IMR-90 (cell line): ENCODE data around the gene SYCN. TPM values are rescaled to one million over a fixed set of nuclear protein-coding genes. Genes with fewer than 3 reads are reported as not detected.

Source experiments
- ATAC-seq: fragments of 200-7000 bp; cut with Tn5 transposase; 2 replicates; pipeline ENCODE4 v1.9.1; 2020; ENCODE audit warnings: low read depth, mild to moderate bottlenecking, moderate library complexity
- BruUV-seq: library from RNA; stranded (reverse); fragments of 400-500 nt; replicated peaks from 2 replicates; lab custom pipeline; 2021; lab: Mats Ljungman, UMichigan
- CTCF ChIA-PET: fragments of 300-600 bp; formaldehyde crosslinking; extraction: SDS; loops from one replicate; lab custom pipeline; 2021; ENCODE audit warnings: antibody characterized with exemption; lab: Yijun Ruan, JAX
- POLR2A ChIA-PET: fragments of 300-600 bp; sonication (Branson Sonifier 250); formaldehyde crosslinking; loops from one replicate; lab custom pipeline; 2022; ENCODE audit warnings: antibody characterized with exemption; ENCODE audit not compliant: unreplicated experiment; lab: Charles Lee
- DNase-seq: peaks from one replicate; pipeline ENCODE4 v3.0.0; 2013
- H2AFZ ChIP-seq: replicated peaks from 2 replicates; pipeline ENCODE3; 2013; ENCODE audit warnings: low read length, mild to moderate bottlenecking; ENCODE audit not compliant: poor library complexity
- H2AK5ac ChIP-seq: 2 replicates; pipeline ENCODE4 v1.6.1; 2013; ENCODE audit warnings: low read depth, low read length, inconsistent platforms
- H2AK9ac ChIP-seq: replicated peaks from 2 replicates; pipeline ENCODE3; 2013; ENCODE audit warnings: mild to moderate bottlenecking, low read depth, low read length, moderate library complexity; ENCODE audit not compliant: poor library complexity
- H2BK120ac ChIP-seq: 2 replicates; pipeline ENCODE4 v1.6.1; 2013; ENCODE audit warnings: low read depth, low read length, inconsistent platforms
- H2BK15ac ChIP-seq: 3 replicates; pipeline ENCODE4 v1.6.1; 2013; ENCODE audit warnings: low read depth, low read length, inconsistent platforms
- H2BK20ac ChIP-seq: 2 replicates; pipeline ENCODE4 v1.6.1; 2013; ENCODE audit warnings: low read depth, mild to moderate bottlenecking, inconsistent platforms, low read length, moderate library complexity
- H2BK5ac ChIP-seq: 2 replicates; pipeline ENCODE4 v1.6.1; 2013; ENCODE audit warnings: mild to moderate bottlenecking, low read depth, low read length, inconsistent platforms; ENCODE audit not compliant: poor library complexity, severe bottlenecking
- H3K14ac ChIP-seq: replicated peaks from 2 replicates; pipeline ENCODE4 v1.6.1; 2013; ENCODE audit warnings: low read depth, low read length, inconsistent platforms
- H3K18ac ChIP-seq: 2 replicates; pipeline ENCODE4 v1.6.1; 2013; ENCODE audit warnings: low read depth, low read length, control low read depth
- H3K23ac ChIP-seq: 2 replicates; pipeline ENCODE4 v1.6.1; 2013; ENCODE audit warnings: low read depth, low read length, inconsistent platforms
- H3K27ac ChIP-seq: 2 replicates; pipeline ENCODE4 v1.5.1; 2013; ENCODE audit warnings: mild to moderate bottlenecking, control low read depth, low read length; ENCODE audit not compliant: insufficient read depth
- H3K27me3 ChIP-seq: 2 replicates; pipeline ENCODE4 v1.6.1; 2013; ENCODE audit warnings: low read length; ENCODE audit not compliant: control insufficient read depth, insufficient read depth
- H3K36me3 ChIP-seq: 2 replicates; pipeline ENCODE4 v1.6.1; 2013; ENCODE audit warnings: low read length, mixed read lengths; ENCODE audit not compliant: control insufficient read depth, insufficient read depth
- H3K4ac ChIP-seq: 2 replicates; pipeline ENCODE4 v1.6.1; 2013; ENCODE audit warnings: low read depth, low read length, inconsistent platforms
- H3K4me1 ChIP-seq: 2 replicates; pipeline ENCODE4 v1.6.1; 2013; ENCODE audit warnings: low read length, mixed read lengths; ENCODE audit not compliant: control insufficient read depth, insufficient read depth
- H3K4me2 ChIP-seq: 2 replicates; pipeline ENCODE4 v1.6.1; 2013; ENCODE audit warnings: low read depth, mild to moderate bottlenecking, control low read depth, low read length, moderate library complexity
- H3K4me3 ChIP-seq: 2 replicates; pipeline ENCODE4 v1.5.1; 2013; ENCODE audit warnings: low read depth, mild to moderate bottlenecking, control low read depth, low read length, moderate library complexity; ENCODE audit not compliant: insufficient read depth
- H3K56ac ChIP-seq: 2 replicates; pipeline ENCODE4 v1.6.1; 2013; ENCODE audit warnings: low read length, inconsistent platforms; ENCODE audit not compliant: insufficient read depth; ENCODE audit errors: extremely low read depth
- H3K79me1 ChIP-seq, 2 experiments: 2 replicates each; pipeline ENCODE4 v1.6.1; 2013; ENCODE audit warnings: low read length in 2 of 2, inconsistent platforms in 1 of 2, low read depth in 1 of 2
- H3K9ac ChIP-seq: 2 replicates; pipeline ENCODE4 v1.6.1; 2013; ENCODE audit warnings: low read depth, low read length, control low read depth
- H3K9me1 ChIP-seq: 2 replicates; pipeline ENCODE4 v1.6.1; 2013; ENCODE audit warnings: low read length, inconsistent platforms; ENCODE audit not compliant: insufficient read depth
- H3K9me3 ChIP-seq: 2 replicates; pipeline ENCODE4 v1.6.1; 2013; ENCODE audit warnings: low read length; ENCODE audit not compliant: control insufficient read depth, insufficient read depth
- H4K20me1 ChIP-seq: 2 replicates; pipeline ENCODE4 v1.6.1; 2013; ENCODE audit warnings: low read length, inconsistent platforms; ENCODE audit not compliant: insufficient read depth
- H4K5ac ChIP-seq: 2 replicates; pipeline ENCODE4 v1.6.1; 2013; ENCODE audit warnings: mild to moderate bottlenecking, low read depth, low read length, control low read depth
- H4K8ac ChIP-seq, 2 experiments: 2 replicates each; pipeline ENCODE4 v1.6.1; 2013; ENCODE audit warnings: low read depth in 2 of 2, low read length in 2 of 2, control low read depth in 1 of 2, inconsistent platforms in 1 of 2
- H4K91ac ChIP-seq: 2 replicates; pipeline ENCODE4 v1.6.1; 2013; ENCODE audit warnings: low read depth, low read length, inconsistent platforms; ENCODE audit not compliant: insufficient read depth
- CHD1 ChIP-seq: IDR thresholded peaks from 2 replicates; pipeline ENCODE4 v1.6.1; 2012; ENCODE audit warnings: low read depth, low read length, improper control_type of control experiment
- FOS ChIP-seq: fragments of 150-350 bp; IDR thresholded peaks from 2 replicates; pipeline ENCODE4 v1.6.1; 2016; ENCODE audit warnings: low read depth, low read length
- RFX5 ChIP-seq: IDR thresholded peaks from 2 replicates; pipeline ENCODE4 v1.8.0; 2012; ENCODE audit warnings: low read depth, mild to moderate bottlenecking, low read length, moderate library complexity
- WGBS, 2 experiments: methylation state at CpG; one replicate each; pipeline versions ENCODE4 v1.1.5 to v1.1.7; 2013; ENCODE audit warnings: missing lambda C conversion rate in 2 of 2; ENCODE audit not compliant: insufficient read length in 1 of 2; ENCODE audit errors: extremely low coverage in 2 of 2; 5-methylcytosine and 5-hydroxymethylcytosine counted together
- dilution Hi-C: fragments of 300-500 bp; cut with HindIII; formaldehyde crosslinking; loops from one replicate; pipeline ENCODE4 v1.14.3; 2018; ENCODE audit warnings: low sequenced_read_pairs; ENCODE audit not compliant: unreplicated experiment
- in situ Hi-C: fragments of 300-500 bp; cut with MboI; formaldehyde crosslinking; loops from 3 replicates; pipeline ENCODE4 v1.14.3; 2019; ENCODE audit warnings: low sequenced_read_pairs, inconsistent platforms, mixed read lengths
- intact Hi-C: fragments of 100-400 bp; cut with micrococcal nuclease; formaldehyde crosslinking; loops from 2 replicates; pipeline ENCODE4 v1.10.0; 2022
- polyA plus RNA-seq, 3 experiments: library from polyadenylated mRNA; depleted of rRNA; stranded (reverse); fragments of >200 nt; gene quantifications; 2 replicates each; pipeline ENCODE4 v1.2.3, GENCODE V29; 2012; ENCODE audit warnings: low replicate concordance in 1 of 3
- total RNA-seq: library from RNA; depleted of rRNA; stranded (reverse); fragments of >200 nt; gene quantifications from 2 replicates; pipeline ENCODE4 v1.2.3, GENCODE V29; 2012

The SYCN gene
- total and polyA plus RNA-seq, 2 of the 4 experiments (the other 2 are of a cell fraction): not detected

DNA sequence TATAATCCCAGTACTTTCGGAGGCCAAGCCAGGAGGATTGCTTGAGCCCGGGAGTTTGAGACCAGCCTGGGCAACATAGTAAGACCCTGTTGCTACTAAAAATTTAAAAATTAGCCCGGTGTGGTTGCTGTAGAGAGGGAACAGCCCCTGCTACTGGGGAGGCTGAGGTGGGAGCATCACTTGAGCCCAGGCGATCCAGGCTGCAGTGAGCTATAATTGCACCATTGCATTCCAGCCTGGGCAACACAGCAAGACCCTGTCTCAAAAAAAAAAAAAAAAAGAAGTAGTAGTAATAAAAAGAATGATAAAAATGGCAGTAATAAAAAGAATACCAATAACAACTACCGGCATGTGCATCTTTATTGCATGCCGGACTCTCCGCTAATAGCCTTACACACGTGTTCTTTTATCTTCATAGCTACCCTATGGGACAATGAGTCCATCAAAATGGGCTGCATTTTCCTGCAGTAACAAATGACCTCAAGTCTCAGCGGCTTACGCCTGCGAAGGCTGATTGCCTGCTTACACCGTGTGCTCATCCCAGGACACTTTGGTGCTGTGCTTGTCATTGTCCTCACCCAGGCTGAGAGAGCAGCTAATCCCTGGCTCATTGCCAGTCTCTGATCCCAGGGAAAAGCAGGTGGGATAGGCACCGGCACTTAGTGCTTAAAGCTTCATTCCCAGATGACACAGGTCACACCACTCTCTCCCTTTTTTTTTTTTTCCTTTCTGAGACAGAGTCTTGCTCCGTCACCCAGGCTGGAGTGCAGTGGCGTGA, 14.4 kb upstream of the SYCN start:
- no peak overlapping the region for H2AK5ac ChIP-seq
- no peak overlapping the region for H2AK9ac ChIP-seq
- H4K91ac ChIP-seq: no peak overlapping the region
- dilution Hi-C loops: no loop called here
- BruUV-seq: no TSS peak
- no peak overlapping the region for H3K4me3 ChIP-seq
- no peaks in the 10 kb centered on the region for H3K36me3 ChIP-seq
- H2BK120ac ChIP-seq: no peak overlapping the region
- H3K4me1 ChIP-seq: no peaks in the 10 kb centered on the region
- in situ Hi-C loops: loop anchor here (25.0 kb wide), 1 partner anchor 756 kb away; no protein-coding TSS in a partner anchor
- POLR2A ChIA-PET: no interaction called here
- TF ChIP-seq CHD1 (no peak), FOS (no peak), RFX5 (no peak)
- H3K27ac ChIP-seq: no peak overlapping the region
- H2BK5ac ChIP-seq: no peak overlapping the region
- no peaks in the 10 kb centered on the region for H3K9me1 ChIP-seq
- no peak overlapping the region for H3K14ac ChIP-seq
- no peaks in the 10 kb centered on the region for H3K79me1 ChIP-seq
- no peak overlapping the region for H2BK20ac ChIP-seq
- intact Hi-C loops: loop anchor here (10.0 kb wide), 1 partner anchor 66 kb away; no protein-coding TSS in a partner anchor
- WGBS, 2 experiments: 73% methylated on average over 6 of the region's 15 CpGs; no CpG with 5 or more reads in 1 of the 2 experiments
- no peak for DNase-seq
- no peak overlapping the region for H4K5ac ChIP-seq
- no peak overlapping the region for H3K4ac ChIP-seq
- no peak overlapping the region for H2BK15ac ChIP-seq
- no peak overlapping the region for H3K18ac ChIP-seq
- no peak overlapping the region for H3K56ac ChIP-seq
- no peak overlapping the region for H3K9ac ChIP-seq
- no peak for ATAC-seq
- H2AFZ ChIP-seq: no peak overlapping the region
- no peak overlapping the region for H4K8ac ChIP-seq
- no peak overlapping the region for H3K4me2 ChIP-seq
- peaks cover 5% of the 10 kb centered on the region for H3K9me3 ChIP-seq
- no peaks in the 10 kb centered on the region for H4K20me1 ChIP-seq
- CTCF ChIA-PET: no interaction called here
- H3K23ac ChIP-seq: no peak overlapping the region
- H3K27me3 ChIP-seq: peaks cover 20% of the 10 kb centered on the region
